C4-2B (cell line): ENCODE data around the gene LRRC42.

Experiments
- ZFX ChIP-seq: fragments of 450-650 bp; IDR thresholded peaks from 2 replicates; pipeline ENCODE4 v1.6.1; 2017
- TF ChIP-seq, protein P1 (sequence below): fragments of 450-650 bp; conservative IDR thresholded peaks from 2 replicates; pipeline ENCODE4 v1.5.1; 2017; ENCODE audit warnings: mild to moderate bottlenecking

DNA sequence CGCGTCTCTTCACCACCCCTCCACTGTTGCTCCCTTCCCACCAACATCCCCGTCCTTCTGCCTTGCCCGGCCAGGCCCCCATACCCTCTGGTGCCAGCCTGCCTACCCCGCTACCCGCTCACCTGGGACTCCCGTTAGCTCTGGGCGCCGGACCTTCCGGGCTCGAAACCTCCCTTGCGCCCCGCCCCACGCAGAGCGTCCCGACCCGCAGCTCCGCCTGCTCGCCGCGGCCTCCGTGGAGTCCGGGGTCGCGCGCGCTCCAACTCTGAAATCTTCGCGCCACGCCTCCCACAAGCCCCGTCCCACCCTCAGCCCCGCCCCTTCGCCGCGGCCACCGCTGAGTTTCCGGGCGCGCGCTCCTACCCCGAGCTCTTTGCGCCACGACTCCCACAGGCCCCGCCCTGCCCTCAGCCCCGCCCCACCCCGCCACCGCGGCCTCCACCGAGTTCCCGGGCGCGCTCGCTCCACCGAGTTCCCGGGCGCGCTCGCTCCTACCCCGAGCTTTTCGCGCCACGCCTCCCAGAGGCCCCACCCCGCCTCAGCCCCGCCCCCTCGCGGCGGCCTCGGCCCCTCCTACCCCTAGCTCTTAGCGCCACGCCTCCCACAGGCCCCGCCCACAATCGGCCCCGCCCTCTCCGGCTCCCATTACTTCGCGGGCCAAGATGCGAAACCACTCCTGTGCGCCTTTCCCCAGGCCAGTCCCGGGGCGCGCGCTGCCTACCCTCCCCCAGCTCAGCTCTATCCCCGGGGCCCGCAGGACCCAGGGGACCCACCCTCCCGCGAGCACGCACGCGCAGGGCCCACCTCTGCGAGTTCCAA is 508 bp upstream of the LRRC42 start, which contains the start of gene IFT25:
- TF ChIP-seq, protein P1, sequence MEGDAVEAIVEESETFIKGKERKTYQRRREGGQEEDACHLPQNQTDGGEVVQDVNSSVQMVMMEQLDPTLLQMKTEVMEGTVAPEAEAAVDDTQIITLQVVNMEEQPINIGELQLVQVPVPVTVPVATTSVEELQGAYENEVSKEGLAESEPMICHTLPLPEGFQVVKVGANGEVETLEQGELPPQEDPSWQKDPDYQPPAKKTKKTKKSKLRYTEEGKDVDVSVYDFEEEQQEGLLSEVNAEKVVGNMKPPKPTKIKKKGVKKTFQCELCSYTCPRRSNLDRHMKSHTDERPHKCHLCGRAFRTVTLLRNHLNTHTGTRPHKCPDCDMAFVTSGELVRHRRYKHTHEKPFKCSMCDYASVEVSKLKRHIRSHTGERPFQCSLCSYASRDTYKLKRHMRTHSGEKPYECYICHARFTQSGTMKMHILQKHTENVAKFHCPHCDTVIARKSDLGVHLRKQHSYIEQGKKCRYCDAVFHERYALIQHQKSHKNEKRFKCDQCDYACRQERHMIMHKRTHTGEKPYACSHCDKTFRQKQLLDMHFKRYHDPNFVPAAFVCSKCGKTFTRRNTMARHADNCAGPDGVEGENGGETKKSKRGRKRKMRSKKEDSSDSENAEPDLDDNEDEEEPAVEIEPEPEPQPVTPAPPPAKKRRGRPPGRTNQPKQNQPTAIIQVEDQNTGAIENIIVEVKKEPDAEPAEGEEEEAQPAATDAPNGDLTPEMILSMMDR, result no peak
- TF ChIP-seq ZFX, result no peak
